NCI-H69 (cell line): ENCODE data around the gene C1QTNF3.
"Not testable (repeated sequence)": the region's sequence is repeated elsewhere in the genome, so short reads cannot be mapped to it uniquely, and the experiment has no call there.

Experiments used
- DNase-seq: peaks from one replicate; lab custom pipeline; 2025; lab: John Stamatoyannopoulos, UW

C1QTNF3 gene

GRCh38 chr5:34021334-34021733 is 21.7 kb downstream of the C1QTNF3 start:
- DNase-seq = no peak

GRCh38 chr5:34020726-34021125 is 22.3 kb downstream of the C1QTNF3 start:
- DNase-seq = no peak

- no peak for DNase-seq
These were observed 25.8 kb downstream of the C1QTNF3 start for GRCh38 chr5:34017254-34017653.

- DNase-seq = no peak
These were observed 26.3 kb downstream of the C1QTNF3 start for GRCh38 chr5:34016750-34017149.

- DNase-seq = no peak
These were observed 26.8 kb downstream of the C1QTNF3 start for GRCh38 chr5:34016222-34016621.

- no peak for DNase-seq
These were observed 27.7 kb downstream of the C1QTNF3 start for GRCh38 chr5:34015120-34015822.

GRCh38 chr5:34014626-34015025 is 28.4 kb downstream of the C1QTNF3 start:
- DNase-seq = no peak

- DNase-seq = no peak
These were observed 29.5 kb downstream of the C1QTNF3 start for GRCh38 chr5:34013547-34013946.

GRCh38 chr5:34012791-34013190 is 30.2 kb downstream of the C1QTNF3 start:
- no peak for DNase-seq

- DNase-seq = no peak
These were observed 31.5 kb downstream of the C1QTNF3 start for GRCh38 chr5:34011536-34011935.

- DNase-seq = not testable (repeated sequence)
These were observed 32.9 kb downstream of the C1QTNF3 start for GRCh38 chr5:34010146-34010545.

- no peak for DNase-seq
These were observed 33.4 kb downstream of the C1QTNF3 start for GRCh38 chr5:34009610-34010009.

GRCh38 chr5:34008802-34009201 is 34.2 kb downstream of the C1QTNF3 start:
- DNase-seq = peak; percentile 48

- peak; percentile 98 for DNase-seq
These were observed 35.1 kb downstream of the C1QTNF3 start, which contains the start of gene AMACR for GRCh38 chr5:34007621-34008600. AMACR (minus strand) TSS chr5:34008050; CDS start chr5:34008019, 31 bp downstream.

- peak; percentile 58 for DNase-seq
These were observed 35.8 kb downstream of the C1QTNF3 start for GRCh38 chr5:34007201-34007620.

GRCh38 chr5:34005681-34006080 is 37.3 kb downstream of the C1QTNF3 start:
- no peak for DNase-seq

- no peak for DNase-seq
These were observed 37.8 kb downstream of the C1QTNF3 start for GRCh38 chr5:34005211-34005610.

- DNase-seq = no peak
These were observed 39.1 kb downstream of the C1QTNF3 start for GRCh38 chr5:34003941-34004340.

- no peak for DNase-seq
These were observed 40.2 kb downstream of the C1QTNF3 start for GRCh38 chr5:34002629-34003328.

GRCh38 chr5:34001241-34001841 is 41.7 kb downstream of the C1QTNF3 start:
- DNase-seq = peak; percentile 99

- peak; percentile 15 for DNase-seq
These were observed 43.0 kb downstream of the C1QTNF3 start for GRCh38 chr5:33999978-34000377.
